Measurements from ENCODE around the gene TLE5. TPM values are rescaled to one million over a fixed set of nuclear protein-coding genes. Genes with fewer than 3 reads are reported as not detected.

TLE5 gene
- total and polyA plus RNA-seq, 4 experiments from 2014 or later: 572 to 943 (median 888) TPM

DNA sequence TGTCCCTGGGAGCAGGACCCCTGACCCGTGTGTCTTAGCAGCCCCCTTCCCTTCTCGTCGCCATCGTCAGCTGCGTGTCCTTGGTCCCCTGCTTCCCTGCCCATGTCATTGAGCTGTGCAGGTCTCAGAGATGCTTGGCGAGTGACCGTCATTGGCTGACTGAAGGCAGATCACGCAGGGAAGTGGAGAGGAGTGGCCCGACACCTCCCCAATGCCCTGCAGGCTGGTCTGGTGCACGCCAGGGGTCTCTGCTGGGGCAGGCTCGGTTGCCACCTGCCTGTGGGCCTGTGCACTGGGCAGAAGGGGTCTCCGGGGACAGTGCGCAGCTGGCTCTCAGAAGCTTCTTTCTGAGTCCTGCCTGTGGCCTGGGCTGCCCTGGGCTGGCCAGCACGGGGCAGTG, 38.0 kb upstream of the TLE5 start:
- no peaks in the 10 kb centered on the region for H3K36me3 ChIP-seq (ENCODE audit: insufficient read depth, low read length)
- H3K9me3 Mint-ChIP-seq: no peaks in the 10 kb centered on the region
- intact Hi-C loops (cut with micrococcal nuclease): loop anchor here (5.0 to 10.0 kb wide), 3 partner anchors 38 to 456 kb away; partner anchors contain the start of gene TLE5
- H3K4me1 ChIP-seq (ENCODE audit: insufficient read depth, low read length): peaks cover 36% of the 10 kb centered on the region
- no peak overlapping the region for H3K27ac ChIP-seq (ENCODE audit: low read depth, low read length)
- H3K36me3 Mint-ChIP-seq: no peaks in the 10 kb centered on the region
- no peak overlapping the region for H3K27ac Mint-ChIP-seq
- H3K4me1 Mint-ChIP-seq: peaks cover 16 to 33% (median 25%) of the 10 kb centered on the region in 4 donors
- H3K27me3 ChIP-seq (ENCODE audit: insufficient read depth, low read length): peaks cover 3% of the 10 kb centered on the region
- H3K27me3 Mint-ChIP-seq: peaks cover 5 to 16% of the 10 kb centered on the region in 2 donors
- no peaks in the 10 kb centered on the region for H3K9me3 ChIP-seq (ENCODE audit: control insufficient read depth in 1 of 2, low read length in 2 of 2)
- H3K4me3 Mint-ChIP-seq: peak overlapping the region in 2 of 8 donors; percentile 20 to 46
- H3K4me3 ChIP-seq (ENCODE audit: low read length in 2 of 2): no peak overlapping the region
- DNase-seq: no peak
- ChIA-PET CTCF (ENCODE audit: partially characterized antibody) (interaction anchor here (0.6 to 13.6 kb wide), 3 partner anchors 24 to 141 kb away, joined by 4 to 375 read pairs (median 5); no protein-coding TSS in a partner anchor), POLR2A (ENCODE audit: partially characterized antibody) (interaction anchor here (1.6 kb wide), 1 partner anchor 150 kb away, joined by 3 read pairs; no protein-coding TSS in a partner anchor)

DNA sequence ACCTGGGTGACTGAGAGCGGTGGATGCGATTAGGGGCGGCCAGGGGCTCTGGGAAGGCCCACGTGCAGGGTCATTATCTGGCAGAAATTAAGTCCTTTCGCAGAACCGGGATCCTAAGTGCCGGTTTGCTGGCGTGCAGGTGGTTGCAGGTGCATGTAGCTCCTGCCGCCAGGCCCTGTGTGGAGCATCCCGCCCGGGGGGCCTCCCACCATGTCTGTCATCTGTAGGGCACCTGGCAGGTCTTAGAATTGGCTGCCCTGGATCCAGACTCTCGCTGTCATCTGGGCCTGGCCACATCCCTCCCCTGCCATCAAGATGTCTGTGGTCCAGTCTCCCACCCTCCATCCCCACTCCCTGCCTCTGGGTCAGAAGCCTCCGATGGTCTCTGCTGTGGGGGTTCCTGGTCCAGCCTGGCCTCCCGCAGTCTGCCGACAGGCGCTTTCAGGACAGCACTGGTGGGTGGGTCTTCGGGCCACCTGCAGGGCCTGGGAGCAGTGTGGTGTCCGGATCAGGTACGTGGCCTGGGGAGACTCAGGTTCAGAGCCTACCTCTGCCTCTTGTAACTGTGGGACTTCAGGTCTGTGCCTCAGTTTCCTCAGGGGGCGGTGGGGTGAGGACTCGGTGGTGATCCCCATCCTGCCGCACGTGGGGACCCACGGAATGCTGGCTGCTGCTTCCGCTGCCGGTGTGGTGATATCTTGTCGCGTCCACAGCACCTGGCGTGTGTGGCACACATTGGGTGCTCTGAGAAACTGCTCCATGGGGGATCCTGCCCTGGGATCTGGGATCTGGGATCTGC, 37.3 kb upstream of the TLE5 start:
- Histone ChIP-seq H3K9me3 (ENCODE audit: control insufficient read depth in 1 of 2, low read length in 2 of 2) (no peaks in the 10 kb centered on the region), H3K4me1 (ENCODE audit: insufficient read depth, low read length) (peaks cover 43% of the 10 kb centered on the region), H3K27ac (ENCODE audit: low read depth, low read length) (no peak overlapping the region), H3K4me3 (ENCODE audit: low read length in 2 of 2) (no peak overlapping the region), H3K36me3 (ENCODE audit: insufficient read depth, low read length) (no peaks in the 10 kb centered on the region), H3K27me3 (ENCODE audit: insufficient read depth, low read length) (peaks cover 6% of the 10 kb centered on the region)
- intact Hi-C loops (cut with micrococcal nuclease): loop anchor here (5.0 to 10.0 kb wide), 3 partner anchors 37 to 455 kb away; partner anchors contain the start of gene TLE5
- POLR2A ChIA-PET (ENCODE audit: partially characterized antibody): interaction anchor here (0.7 to 1.6 kb wide), 4 partner anchors 38 to 149 kb away, joined by 3 to 4 read pairs (median 4); no protein-coding TSS in a partner anchor
- Mint-ChIP-seq H3K4me3 (peak overlapping the region in 7 of 8 donors; percentile 60 to 87 (median 81)), H3K27ac (peak overlapping the region in 1 of 7 donors; percentile 25), H3K4me1 (peaks cover 20 to 37% (median 28%) of the 10 kb centered on the region in 4 donors), H3K36me3 (no peaks in the 10 kb centered on the region), H3K9me3 (no peaks in the 10 kb centered on the region), H3K27me3 (peaks cover 5 to 20% of the 10 kb centered on the region in 2 donors)
- CTCF ChIA-PET (ENCODE audit: partially characterized antibody): interaction anchor here (1.0 to 1.6 kb wide), 3 partner anchors 9 to 149 kb away, joined by 3 to 6 read pairs (median 5); no protein-coding TSS in a partner anchor
- no peak for DNase-seq

DNA sequence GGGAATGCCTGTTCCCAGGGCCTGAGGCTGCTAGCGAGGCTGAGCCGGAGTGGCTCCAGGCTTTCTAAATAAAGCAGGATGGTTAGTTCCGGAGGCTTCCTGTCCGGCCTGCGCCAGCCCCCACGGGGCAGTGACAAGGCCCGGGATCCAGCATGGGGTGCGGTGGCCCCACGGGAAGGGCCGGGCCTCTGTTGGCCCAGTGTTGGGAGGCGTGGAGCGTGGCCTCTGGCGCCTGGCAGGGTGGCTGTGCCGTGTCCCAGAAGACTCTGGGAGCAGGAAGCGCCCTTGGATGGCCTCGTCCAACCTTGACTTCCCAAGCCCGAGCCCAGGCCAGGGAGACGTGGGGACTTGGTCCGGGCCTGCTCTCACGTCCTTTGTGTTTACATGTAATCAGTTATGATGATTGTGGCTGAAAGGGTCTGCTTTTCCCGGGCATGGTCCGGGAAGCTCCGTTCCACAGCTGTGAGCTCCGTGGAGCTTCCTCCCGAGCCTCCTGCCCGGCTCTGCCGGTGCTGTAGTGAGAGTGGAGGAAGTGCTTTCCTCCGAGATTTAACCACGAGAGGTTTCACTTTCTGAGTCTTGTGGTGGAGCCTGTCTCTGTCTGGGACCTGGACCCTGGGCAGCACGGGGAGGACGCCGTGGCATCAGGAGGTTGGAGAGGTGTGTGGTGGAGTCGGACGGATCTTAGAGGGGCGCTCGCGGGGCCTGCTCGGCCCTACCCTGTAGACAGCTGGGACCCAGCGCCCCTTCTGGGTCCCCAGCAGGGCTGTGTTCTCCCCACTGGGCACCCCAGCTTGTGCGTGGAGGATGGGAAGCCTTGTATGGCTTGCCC, 36.4 kb upstream of the TLE5 start:
- H3K4me1 Mint-ChIP-seq: peaks cover 18 to 32% (median 24%) of the 10 kb centered on the region in 4 donors
- ChIA-PET POLR2A (ENCODE audit: partially characterized antibody) (interaction anchor here (0.7 to 1.6 kb wide), 4 partner anchors 37 to 148 kb away, joined by 3 to 4 read pairs (median 4); no protein-coding TSS in a partner anchor), CTCF (ENCODE audit: partially characterized antibody) (interaction anchor here (1.0 to 1.6 kb wide), 3 partner anchors 10 to 148 kb away, joined by 3 to 6 read pairs (median 5); no protein-coding TSS in a partner anchor)
- no peaks in the 10 kb centered on the region for H3K9me3 ChIP-seq (ENCODE audit: control insufficient read depth in 1 of 2, low read length in 2 of 2)
- peaks cover 37% of the 10 kb centered on the region for H3K4me1 ChIP-seq (ENCODE audit: insufficient read depth, low read length)
- peaks cover 6% of the 10 kb centered on the region for H3K27me3 ChIP-seq (ENCODE audit: insufficient read depth, low read length)
- H3K36me3 Mint-ChIP-seq: no peaks in the 10 kb centered on the region
- peaks cover 5 to 18% of the 10 kb centered on the region in 2 donors for H3K27me3 Mint-ChIP-seq
- DNase-seq: peak in 4 of 5 donors; percentile 31 to 43 (median 38)
- no peaks in the 10 kb centered on the region for H3K36me3 ChIP-seq (ENCODE audit: insufficient read depth, low read length)
- no peaks in the 10 kb centered on the region for H3K9me3 Mint-ChIP-seq
- H3K27ac Mint-ChIP-seq: peak overlapping the region in 6 of 7 donors; percentile 25 to 69 (median 51)
- H3K27ac ChIP-seq (ENCODE audit: low read depth, low read length): no peak overlapping the region
- no peak overlapping the region for H3K4me3 ChIP-seq (ENCODE audit: low read length in 2 of 2)
- peak overlapping the region; percentile 60 to 87 (median 78) for H3K4me3 Mint-ChIP-seq
- intact Hi-C loops (cut with micrococcal nuclease): no loop called here

DNA sequence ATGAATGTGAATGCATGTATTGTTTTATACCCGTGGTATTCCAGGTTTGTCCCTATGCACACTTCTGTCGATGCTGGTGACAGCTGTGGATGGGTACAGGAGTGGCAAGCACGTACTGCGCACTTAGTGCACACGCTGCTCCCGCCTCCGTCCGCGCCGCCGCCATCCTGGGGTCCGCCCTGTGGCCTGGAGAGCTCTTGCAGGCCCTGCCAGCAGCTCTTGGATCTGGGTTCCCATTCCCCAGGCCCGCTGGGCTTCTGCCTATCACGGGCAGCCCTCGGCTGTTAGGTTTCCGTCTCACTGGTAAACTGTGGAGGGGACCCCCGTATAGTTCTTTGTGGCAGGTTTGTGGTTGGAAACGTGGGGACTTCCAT, 35.8 kb upstream of the TLE5 start:
- peaks cover 6% of the 10 kb centered on the region for H3K27me3 ChIP-seq (ENCODE audit: insufficient read depth, low read length)
- H3K27ac Mint-ChIP-seq: no peak overlapping the region

DNA sequence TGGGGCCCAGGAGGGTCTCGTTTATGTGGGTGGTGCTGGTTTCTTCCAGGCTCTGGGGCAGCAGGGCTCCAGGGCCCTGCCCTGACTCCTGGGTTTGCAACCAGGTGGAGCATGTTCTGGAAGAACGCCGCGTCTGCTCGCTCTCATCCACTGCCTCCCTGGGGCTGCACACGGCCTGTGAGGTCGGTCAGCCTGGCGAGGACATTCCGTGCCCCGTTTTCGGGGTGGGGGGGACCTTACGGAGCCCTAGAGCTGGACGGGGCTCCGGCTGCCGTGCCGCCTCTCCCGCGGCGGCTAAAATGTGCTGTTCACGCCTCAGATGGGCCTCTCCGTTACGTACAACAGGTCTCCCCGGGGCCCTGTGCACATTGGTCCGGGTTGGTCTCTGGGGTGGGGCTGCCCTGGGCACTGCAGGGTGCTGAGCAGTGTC, 35.2 kb upstream of the TLE5 start:
- Mint-ChIP-seq H3K4me1 (peaks cover 18 to 32% (median 23%) of the 10 kb centered on the region in 4 donors), H3K27ac (no peak overlapping the region), H3K9me3 (no peaks in the 10 kb centered on the region), H3K27me3 (peaks cover 5 to 19% of the 10 kb centered on the region in 2 donors), H3K4me3 (peak overlapping the region in 2 of 8 donors; percentile 7 to 13), H3K36me3 (no peaks in the 10 kb centered on the region)
- Histone ChIP-seq H3K4me3 (ENCODE audit: low read length in 2 of 2) (no peak overlapping the region), H3K4me1 (ENCODE audit: insufficient read depth, low read length) (peaks cover 34% of the 10 kb centered on the region), H3K36me3 (ENCODE audit: insufficient read depth, low read length) (no peaks in the 10 kb centered on the region), H3K27ac (ENCODE audit: low read depth, low read length) (no peak overlapping the region), H3K9me3 (ENCODE audit: control insufficient read depth in 1 of 2, low read length in 2 of 2) (no peaks in the 10 kb centered on the region), H3K27me3 (ENCODE audit: insufficient read depth, low read length) (peaks cover 6% of the 10 kb centered on the region)
- intact Hi-C loops (cut with micrococcal nuclease): no loop called here
- ChIA-PET CTCF (ENCODE audit: partially characterized antibody) (interaction anchor here (1.6 kb wide), 1 partner anchor 147 kb away, joined by 5 read pairs; no protein-coding TSS in a partner anchor), POLR2A (ENCODE audit: partially characterized antibody) (no interaction called here)
- no peak for DNase-seq

More for the DNA sequence above, 35.8 kb upstream of the TLE5 start:
- H3K9me3 ChIP-seq (ENCODE audit: control insufficient read depth in 1 of 2, low read length in 2 of 2): no peaks in the 10 kb centered on the region
- CTCF ChIA-PET (ENCODE audit: partially characterized antibody): interaction anchor here (1.5 to 1.6 kb wide), 2 partner anchors 11 to 147 kb away, joined by 5 to 6 read pairs; no protein-coding TSS in a partner anchor
- no peaks in the 10 kb centered on the region for H3K36me3 ChIP-seq (ENCODE audit: insufficient read depth, low read length)
- intact Hi-C loops (cut with micrococcal nuclease): no loop called here
- H3K4me3 Mint-ChIP-seq: peak overlapping the region in 1 of 8 donors; percentile 16
- H3K4me1 ChIP-seq (ENCODE audit: insufficient read depth, low read length): peaks cover 34% of the 10 kb centered on the region
- no peaks in the 10 kb centered on the region for H3K36me3 Mint-ChIP-seq
- DNase-seq: no peak
- peaks cover 5 to 18% of the 10 kb centered on the region in 2 donors for H3K27me3 Mint-ChIP-seq
- H3K4me3 ChIP-seq (ENCODE audit: low read length in 2 of 2): no peak overlapping the region
- H3K4me1 Mint-ChIP-seq: peaks cover 18 to 32% (median 23%) of the 10 kb centered on the region in 4 donors
- H3K9me3 Mint-ChIP-seq: no peaks in the 10 kb centered on the region
- POLR2A ChIA-PET (ENCODE audit: partially characterized antibody): interaction anchor here (1.3 kb wide), 1 partner anchor 36 kb away, joined by 4 read pairs; no protein-coding TSS in a partner anchor
- no peak overlapping the region for H3K27ac ChIP-seq (ENCODE audit: low read depth, low read length)

DNA sequence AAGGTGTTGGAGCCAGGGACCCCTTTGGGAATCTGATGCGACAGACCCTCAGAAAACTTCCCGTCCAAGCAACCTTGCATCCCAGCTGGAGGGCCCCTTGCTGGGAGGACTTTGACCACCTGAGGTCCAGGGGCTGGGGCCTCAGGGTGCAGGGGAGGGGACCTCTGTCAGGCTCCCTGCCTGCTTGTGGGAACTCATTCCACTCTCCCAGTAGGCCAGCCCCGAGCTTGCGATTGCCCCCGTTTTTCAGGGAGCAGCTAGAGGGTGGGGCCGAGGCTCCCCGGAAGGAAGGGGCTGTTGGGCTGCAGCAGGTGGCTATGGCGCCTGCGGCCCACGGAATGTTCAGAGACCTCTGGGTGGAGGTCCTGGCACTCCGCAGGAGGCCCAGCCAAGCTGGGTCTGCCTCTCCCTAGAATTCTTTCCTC, 34.6 kb upstream of the TLE5 start:
- Mint-ChIP-seq H3K36me3 (no peaks in the 10 kb centered on the region), H3K4me3 (no peak overlapping the region), H3K27ac (no peak overlapping the region), H3K4me1 (peaks cover 18 to 32% (median 23%) of the 10 kb centered on the region in 4 donors), H3K27me3 (peaks cover 5 to 21% of the 10 kb centered on the region in 2 donors), H3K9me3 (no peaks in the 10 kb centered on the region)
- intact Hi-C loops (cut with micrococcal nuclease): no loop called here
- H3K36me3 ChIP-seq (ENCODE audit: insufficient read depth, low read length): no peaks in the 10 kb centered on the region
- no peak overlapping the region for H3K4me3 ChIP-seq (ENCODE audit: low read length in 2 of 2)
- no peak for DNase-seq
- peaks cover 34% of the 10 kb centered on the region for H3K4me1 ChIP-seq (ENCODE audit: insufficient read depth, low read length)
- CTCF ChIA-PET (ENCODE audit: partially characterized antibody): interaction anchor here (0.5 to 1.7 kb wide), 3 partner anchors 11 to 34 kb away, joined by 3 to 7 read pairs (median 3); no protein-coding TSS in a partner anchor
- H3K27ac ChIP-seq (ENCODE audit: low read depth, low read length): no peak overlapping the region
- POLR2A ChIA-PET (ENCODE audit: partially characterized antibody): no interaction called here
- no peaks in the 10 kb centered on the region for H3K9me3 ChIP-seq (ENCODE audit: control insufficient read depth in 1 of 2, low read length in 2 of 2)
- H3K27me3 ChIP-seq (ENCODE audit: insufficient read depth, low read length): peaks cover 6% of the 10 kb centered on the region

Measured in CD4-positive, alpha-beta memory T cell (primary cell).